Amniotic epithelial cell (primary cell): Measurements from ENCODE around the gene ECSCR.
"Not testable (repeated sequence)": the region's sequence is repeated elsewhere in the genome, so short reads cannot be mapped to it uniquely, and the experiment has no call there.

Experiments used
- DNase-seq: peaks from one replicate; pipeline ENCODE4 v3.0.0-alpha.2; 2010; ENCODE audit warnings: low read depth

Gene ECSCR, protein sequence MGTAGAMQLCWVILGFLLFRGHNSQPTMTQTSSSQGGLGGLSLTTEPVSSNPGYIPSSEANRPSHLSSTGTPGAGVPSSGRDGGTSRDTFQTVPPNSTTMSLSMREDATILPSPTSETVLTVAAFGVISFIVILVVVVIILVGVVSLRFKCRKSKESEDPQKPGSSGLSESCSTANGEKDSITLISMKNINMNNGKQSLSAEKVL

DNA sequence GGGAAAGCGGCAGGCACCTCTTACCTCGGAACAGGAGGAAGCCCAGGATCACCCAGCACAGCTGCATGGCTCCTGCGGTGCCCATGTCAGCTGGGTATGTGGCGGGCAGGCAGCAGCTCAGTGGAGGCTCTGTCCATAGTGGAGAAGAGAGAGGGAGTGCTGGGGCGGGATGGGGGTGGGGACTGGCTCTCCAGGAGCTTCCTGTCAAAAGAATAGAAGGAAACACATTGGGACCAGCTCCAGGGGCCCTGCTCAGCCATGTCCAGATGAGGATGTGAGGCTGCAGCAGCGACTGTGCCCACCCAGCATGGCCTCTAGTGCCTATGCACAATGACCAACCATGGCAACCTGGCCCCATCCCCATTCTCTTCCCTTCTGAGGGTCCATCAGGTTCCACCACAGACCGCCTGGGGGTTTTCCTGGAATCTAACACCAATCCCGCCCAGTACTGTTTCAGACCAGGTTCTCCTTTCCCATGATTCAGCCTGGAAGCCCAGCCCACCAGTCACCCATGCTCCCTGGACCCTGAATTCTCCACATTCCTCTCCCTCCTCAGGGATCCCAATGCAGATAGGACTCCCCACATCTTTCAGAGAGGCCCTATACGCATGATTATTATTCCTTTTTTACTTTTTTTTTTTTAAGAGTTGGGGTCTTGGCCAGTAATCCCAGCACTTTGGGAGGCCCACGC, at the start of gene ECSCR:
Gene ECSCR (minus strand): TSS at position 158 of the 691 bp plus-strand sequence. CDS start 73 bp downstream, at position 85.
- DNase-seq, result peak; percentile 31

DNA sequence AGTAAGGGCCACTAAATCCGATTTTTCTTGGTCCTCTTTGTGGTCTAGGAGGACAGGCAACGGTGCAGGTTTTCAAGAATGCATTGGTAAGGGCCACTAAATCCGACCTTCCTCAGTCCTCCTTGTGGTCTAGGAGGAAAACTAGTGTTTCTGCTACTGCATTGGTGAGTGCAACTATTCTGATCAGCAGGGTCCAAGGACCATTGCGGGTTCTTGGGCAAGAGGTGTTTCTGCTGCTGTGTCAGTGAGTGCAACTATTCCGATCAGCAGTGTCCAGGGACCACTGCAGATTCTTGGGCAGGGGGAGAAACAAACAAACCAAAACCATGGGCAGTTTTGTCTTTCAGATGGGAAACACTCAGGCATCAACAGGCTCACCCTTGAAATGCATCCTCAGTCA, 42.2 kb upstream of the ECSCR start:
- not testable (repeated sequence) for DNase-seq

DNA sequence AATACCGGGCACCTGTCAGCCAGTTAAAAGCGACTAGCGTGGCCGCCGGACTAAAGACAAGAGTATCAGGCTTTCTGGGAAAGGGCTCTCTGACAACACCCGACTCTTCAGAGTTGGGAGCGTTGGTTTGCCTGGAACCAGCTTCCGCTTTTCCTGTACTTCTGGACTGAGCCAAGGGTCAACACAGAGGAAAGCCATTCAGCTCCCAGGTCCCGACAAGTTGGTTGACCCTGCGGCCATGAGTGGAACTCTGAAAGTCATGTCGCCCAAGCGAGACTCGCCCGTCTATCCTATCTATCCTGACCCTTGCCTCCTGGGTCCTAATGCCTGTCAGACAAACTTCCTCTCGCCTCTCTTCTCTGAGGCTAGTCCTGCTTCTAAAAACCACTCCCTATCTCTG, 41.3 kb upstream of the ECSCR start:
- DNase-seq, result not testable (repeated sequence)

DNA sequence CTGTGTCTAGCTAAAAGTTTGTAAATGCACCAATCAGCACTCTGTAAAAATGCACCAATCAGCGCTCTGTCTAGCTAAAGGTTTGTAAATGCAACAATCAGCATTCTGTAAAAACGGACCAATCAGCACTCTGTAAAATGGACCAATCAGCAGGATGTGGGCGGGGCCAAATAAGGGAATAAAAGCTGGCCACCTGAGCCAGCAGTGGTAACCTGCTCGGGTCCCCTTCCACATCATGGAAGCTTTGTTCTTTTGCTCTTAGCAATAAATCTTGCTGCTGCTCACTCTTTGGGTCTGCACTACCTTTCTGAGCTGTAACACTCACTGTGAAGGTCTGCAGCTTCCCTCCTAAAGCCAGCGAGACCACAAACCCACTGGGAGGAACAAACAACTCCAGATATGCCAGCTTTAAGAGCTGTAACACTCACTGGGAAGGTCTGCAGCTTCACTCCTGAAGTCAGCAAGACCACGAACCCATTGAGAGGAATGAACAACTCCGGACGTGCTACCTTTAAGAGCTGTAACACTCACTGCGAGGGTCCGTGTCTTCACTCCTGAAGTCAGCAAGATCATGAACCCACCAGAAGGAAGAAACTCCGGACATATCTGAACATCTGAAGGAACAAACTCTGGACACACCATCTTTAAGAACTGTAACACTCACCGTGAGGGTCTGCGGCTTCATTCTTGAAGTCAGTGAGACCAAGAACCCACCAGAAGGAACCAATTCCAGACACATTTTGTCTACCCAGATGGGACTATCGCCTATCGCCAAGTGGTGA, 40.7 kb upstream of the ECSCR start:
- not testable (repeated sequence) for DNase-seq

DNA sequence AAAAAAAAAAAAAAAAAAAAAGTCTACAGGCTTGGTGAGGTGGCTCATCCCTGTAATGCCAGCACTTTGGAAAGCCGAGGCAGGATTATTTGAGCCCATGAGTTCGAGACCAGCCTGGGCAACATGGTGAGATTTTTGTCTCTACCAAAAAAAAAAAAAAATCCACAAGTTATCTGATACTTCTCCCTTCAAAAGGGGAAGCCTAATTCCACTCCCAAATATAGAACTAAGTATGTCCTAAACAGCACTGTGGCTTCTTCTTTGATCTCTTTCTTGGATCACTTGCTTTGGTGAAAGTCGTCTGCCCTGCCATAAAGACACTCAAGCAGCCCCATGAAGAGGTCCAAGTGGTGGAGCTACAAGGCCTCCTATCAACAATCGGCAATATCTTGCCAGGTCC, 38.8 kb upstream of the ECSCR start:
- DNase-seq, result no peak

DNA sequence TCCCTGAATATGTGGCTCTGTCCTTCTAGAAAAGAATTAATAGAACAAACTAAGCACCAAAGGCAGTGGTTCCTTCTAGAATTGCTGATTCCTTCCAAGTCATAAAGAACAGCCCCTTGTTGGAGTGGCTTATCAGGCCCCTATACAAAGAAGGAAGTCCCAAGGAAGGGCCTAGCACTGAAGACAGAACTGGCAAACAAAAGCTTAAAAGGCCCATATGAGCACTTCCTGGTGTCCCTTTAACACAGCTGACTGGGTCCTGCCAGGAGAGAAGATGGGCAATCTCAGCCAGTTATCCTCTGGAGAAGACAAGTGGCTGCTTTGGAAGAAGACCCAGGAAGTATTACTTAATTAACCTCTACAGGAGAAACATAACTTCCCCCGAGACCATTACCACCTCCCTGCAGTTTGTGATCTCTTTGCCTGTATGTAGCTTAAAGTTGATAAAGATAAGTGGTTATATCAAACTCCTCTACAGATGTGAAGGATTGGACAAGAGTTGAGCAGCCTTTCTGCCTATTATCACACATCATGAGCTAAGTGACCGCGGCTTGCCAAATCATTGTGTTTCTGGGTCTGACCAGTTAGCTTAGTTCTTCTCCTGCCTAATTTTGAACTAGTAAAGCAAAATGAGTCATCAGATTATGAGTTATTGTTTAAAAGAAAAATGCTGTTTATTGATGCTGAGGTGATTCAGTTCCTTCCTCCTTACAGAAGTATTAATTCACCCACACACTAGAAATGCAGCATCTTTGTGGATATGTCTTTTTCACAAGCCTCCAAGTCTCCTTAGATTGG, 33.3 kb upstream of the ECSCR start:
- DNase-seq, result peak; percentile 67

DNA sequence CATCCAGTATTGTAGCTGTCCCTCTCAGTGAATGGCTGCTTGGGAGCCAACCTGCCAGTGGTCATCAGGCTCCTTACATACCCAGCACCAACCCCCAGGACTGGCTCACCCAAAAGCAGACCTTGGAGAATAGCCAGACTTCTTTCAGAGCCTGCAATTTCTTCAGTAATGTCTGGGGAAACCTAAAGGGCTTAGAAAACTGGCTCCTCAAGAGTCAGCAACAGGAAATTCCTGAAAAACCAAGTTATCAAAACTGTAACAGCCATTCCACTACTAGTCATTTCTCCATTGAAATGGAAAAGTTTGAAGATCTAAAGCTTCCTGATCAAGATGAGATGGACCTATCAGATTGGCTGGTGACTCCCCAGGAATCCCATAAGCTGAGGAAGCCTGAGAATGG, 32.3 kb upstream of the ECSCR start:
- peak; percentile 24 for DNase-seq

DNA sequence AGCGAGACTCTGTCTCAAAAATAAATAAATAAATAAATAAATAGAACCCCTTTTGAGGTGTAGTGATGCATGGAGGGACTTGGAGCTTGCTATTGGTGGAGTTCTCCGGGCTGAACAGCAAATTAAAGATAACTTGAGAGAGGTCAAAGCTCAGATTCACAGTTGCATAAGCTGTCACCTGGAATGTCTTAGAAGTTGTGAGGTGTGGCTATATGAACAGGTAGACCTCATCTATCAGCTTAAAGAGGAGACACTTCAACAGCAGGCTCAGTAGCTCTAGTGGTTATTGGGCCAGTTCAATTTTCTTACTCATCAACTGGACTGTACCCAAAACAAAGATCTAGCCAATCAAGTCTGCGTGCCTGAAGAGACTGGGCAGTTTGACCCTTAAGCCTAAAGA, 31.7 kb upstream of the ECSCR start:
- DNase-seq, result no peak

DNA sequence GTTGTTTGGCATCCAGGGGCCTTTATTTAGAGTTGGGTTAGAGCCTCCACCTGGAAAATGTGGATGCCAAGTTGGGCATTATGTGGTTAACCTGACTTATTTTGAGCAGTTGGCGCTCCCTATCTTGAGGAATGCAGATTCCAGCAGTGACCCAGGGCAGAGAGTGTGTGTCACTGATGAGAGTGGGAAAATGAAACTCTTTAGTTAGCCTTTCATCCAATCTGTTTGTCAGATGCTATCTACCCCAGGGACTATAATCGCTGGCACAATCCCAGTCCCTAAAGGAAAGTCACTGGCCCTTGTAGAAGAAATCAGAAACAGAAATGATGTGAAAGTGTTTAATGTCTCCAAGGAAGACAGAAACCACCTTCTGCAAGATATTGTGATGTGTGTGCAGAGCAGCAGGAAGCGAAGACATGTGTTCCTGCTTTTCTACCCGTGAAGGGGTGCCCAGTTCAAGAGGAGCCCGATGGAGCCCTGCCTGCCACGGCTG, 30.2 kb upstream of the ECSCR start:
- peak; percentile 48 for DNase-seq

DNA sequence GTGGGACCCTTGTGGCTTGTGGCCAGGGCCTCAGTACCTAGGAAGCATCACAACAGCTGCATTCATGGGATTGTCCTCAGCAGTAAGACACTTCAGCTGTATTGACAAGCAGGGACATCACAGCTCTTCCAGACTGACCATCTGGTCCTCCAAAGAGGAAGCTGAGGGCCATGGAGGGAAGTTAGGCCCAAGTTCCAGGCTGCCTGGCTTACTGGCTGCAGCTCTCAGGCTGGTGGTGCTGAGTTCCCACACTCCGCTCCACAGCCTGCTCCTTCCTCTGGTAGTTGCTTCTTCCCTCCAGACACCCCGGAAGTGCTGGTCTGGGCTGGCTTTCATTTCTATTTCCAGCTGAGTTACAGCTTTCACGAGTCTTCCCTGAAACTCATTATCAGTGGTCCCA, 25.7 kb upstream of the ECSCR start:
- no peak for DNase-seq

DNA sequence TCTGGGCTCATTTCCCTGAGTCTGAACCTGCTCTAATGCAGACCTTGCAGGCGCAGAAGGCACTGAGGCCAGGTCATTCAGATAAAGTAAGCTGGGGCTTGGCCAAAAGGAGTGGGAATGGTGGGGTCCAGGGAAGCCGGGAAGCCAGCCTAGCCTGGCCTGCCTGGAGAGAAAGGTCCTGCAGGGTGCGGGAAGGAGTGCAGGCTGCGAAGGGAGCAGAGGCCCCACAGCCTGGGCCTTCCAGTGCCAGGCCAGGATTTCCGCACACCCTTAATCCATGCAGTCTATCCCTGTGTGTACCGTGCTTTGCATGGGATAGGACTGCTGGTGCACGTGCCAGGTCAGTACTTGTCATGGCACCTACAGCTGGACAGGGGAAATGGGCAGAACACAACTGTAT, 23.7 kb upstream of the ECSCR start:
- no peak for DNase-seq

DNA sequence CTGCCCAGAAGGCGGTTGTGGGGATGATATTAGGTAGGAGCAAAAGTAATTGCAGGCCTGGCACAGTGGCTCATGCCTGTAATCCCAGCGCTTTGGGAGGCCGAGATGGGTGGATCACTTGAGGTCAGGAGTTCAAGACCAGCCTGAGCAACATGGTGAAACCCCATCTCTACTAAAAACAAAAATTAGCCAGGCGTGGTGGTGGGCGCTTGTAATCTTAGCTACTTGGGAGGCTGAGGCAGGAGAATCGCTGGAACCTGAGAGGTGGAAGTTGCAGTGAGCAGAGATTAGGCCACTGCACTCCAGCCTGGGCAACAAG, 20.3 kb upstream of the ECSCR start:
- not testable (repeated sequence) for DNase-seq

DNA sequence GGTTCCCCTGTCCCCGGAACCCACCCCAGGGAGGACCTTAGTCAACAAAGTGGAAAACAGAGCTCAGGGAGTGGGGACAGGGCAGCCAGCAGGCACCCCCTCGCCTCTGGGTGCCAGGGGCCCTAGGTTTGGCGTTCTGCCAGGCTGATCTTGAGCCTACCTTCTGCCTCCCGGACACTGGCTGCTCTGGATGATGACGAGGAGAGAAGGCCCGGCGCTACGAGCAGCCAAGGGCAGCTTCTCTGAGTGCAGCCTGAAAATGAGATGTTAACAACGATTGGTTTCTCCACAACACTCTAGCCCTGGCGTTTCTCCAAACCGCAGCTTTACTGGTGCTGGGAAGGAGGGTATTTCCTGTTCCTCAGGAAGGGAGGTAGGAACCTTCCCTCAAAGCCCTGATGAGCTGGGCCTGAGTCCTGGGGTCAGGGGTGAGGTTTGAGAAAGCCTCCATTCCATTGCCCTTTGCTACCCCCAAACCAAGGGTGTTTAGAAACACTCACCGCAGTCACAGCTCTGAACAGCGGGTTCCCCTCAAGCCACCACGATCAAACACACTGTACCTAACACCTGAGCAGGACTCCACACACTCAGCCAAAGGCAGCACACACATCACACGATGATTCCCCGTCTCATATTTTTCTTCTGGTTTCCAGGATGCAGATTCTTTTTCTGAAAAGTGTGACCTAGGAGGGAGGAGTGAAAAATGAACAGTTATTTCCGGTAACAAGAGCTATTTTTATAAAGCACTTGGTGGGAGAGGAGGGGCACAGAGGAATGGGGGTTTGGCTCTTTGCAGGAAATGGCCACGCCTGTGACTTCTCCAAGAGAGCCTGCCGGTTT, 19.7 kb upstream of the ECSCR start, which contains the start of gene STING1:
Gene STING1 (minus strand): TSS at position 709 of the 840 bp plus-strand sequence. CDS start 1,054 bp downstream, outside the sequence.
- peak; percentile 98 for DNase-seq

DNA sequence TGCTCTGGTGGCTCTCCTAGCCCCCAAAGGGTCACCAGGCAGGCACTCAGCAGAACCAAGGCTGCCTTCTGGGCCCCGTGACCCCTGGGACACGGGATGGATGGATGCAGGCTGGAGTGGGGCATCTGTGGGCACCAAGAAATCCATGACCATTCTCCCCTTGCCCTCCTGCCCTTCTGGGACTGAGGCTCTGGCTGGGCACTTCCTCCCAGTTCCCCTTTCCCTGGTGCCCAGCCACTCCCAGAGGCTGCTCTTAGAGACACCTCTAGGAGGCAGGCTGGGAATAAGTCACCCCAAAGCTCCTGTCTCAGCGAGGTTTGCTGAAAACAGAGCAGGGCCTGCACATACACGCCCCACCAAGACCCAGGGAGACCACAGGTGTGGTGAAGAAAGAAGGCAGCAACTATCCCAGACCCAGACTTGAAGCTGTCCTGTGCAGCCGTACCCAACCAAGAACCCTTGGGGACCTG, 19.1 kb upstream of the ECSCR start:
- DNase-seq, result peak; percentile 30

DNA sequence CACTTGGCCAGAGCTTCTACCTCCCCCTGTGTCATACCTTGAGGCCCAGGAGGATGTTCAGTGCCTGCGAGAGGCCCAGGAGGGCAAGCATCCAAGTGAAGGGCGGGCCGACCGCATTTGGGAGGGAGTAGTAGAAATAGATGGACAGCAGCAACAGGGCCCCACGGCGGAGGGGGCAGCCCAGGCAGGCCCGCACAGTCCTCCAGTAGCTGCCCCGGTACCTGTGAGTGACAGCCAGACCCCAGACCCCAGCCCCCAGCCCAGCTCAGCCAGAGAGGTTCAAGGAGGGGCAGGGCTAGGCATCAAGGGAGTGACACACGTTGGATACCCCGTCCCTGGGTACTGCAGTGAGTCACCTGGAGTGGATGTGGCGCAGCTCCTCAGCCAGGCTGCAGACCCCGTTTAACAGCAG, 18.6 kb upstream of the ECSCR start:
- peak; percentile 55 for DNase-seq

DNA sequence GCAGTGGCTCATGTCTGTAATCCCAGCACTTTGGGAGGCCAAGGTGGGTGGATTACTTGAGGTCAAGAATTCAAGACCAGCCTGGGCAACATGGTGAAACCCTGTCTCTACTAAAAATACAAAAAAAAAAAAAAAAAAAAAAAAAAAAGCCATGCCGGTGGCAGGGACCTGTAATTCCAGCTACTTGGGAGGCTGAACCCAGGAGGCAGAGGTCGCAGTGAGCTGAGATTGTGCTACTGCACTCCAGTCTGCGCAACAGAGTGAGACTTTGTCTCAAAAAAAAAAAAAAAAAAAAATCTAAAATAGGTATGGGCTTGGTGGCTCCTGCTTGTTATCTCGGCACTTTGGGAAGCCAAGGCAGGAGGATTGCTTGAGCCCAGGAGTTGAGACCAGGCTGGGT, 17.2 kb upstream of the ECSCR start:
- not testable (repeated sequence) for DNase-seq

DNA sequence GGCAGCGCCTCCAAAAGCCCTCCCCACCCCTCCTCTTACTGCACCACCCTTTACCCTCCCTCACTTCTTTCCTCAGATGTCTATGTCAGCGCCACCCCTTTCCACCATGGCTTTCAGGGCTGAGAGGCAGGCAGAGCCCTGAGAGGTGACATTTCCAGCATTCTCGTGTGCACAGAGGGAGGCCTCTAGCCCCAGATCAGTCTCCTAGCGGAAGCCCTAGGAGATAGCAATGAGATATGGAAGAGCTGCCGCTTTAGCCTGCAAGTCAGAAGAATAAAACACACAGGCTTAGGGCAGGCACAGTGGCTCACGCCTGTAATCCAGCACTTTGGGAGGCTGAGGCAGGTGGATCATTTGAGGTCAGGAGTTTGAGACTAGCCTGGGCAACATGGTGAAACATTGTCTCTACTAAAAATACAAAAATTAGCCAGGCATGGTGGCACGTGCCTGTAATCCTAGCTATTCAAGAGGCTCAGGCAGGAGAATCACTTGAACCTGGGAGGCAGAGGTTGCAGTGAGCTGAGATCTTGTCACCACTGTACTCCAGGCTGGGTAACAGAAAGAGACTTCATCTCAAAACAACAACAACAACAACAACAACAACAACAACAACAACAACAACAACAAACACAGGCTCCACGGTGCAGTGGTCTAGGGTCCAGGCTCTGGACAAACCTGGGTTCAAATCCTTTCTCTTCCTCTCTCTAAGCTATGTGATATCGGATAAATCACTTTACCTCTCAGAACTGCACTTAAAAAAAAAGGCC, 16.3 kb upstream of the ECSCR start:
- DNase-seq, result peak; percentile 27

DNA sequence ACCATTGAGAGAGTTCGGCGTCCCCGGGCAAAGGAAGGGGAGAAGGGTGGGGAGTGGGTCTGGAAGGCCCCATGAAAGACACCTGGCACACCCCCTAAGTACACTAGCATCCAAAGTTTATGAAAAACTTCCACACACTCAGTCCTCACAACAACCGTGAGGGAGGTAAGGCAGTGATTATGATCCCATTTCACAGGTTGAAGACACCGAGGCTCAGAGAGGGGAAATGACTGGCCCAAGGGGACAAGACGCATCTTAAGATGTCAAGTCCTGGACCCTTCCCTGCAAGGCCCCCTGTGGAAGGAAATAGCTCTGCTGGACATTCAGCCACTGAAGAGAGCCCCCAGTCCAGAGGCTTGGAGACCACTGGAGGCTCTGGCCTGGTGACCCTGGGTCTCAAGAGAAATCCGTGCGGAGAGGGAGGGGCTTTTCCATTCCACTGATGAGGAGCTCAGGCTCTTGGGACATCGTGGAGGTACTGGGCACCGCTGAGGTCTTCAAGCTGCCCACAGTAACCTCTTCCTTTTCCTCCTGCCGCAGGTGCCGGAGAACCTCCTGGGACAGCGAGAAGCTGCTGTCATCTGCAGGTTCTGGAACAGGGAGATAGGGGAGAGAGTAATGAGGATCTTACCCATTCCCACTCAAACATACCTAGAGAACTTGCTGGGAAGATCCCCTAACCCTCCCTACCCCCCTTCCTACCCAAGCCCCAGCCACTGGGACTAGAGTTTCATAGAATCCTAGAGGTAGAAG, 13.5 kb upstream of the ECSCR start:
- no peak for DNase-seq
